HCT116 (cell line): Measurements from ENCODE around the gene COG5. TPM values are rescaled to one million over a fixed set of nuclear protein-coding genes. Genes with fewer than 3 reads are reported as not detected.

ENCODE experiments used
- ATAC-seq: fragments of 200-7000 bp; cut with Tn5 transposase; 2 replicates; pipeline ENCODE4 v1.9.1; 2020; ENCODE audit warnings: mild to moderate bottlenecking, moderate library complexity
- BruUV-seq: library from RNA; stranded (reverse); fragments of 400-500 nt; replicated peaks from 2 replicates; lab custom pipeline; 2021; lab: Mats Ljungman, UMichigan
- CTCF ChIA-PET: fragments of 300-600 bp; sonication (Branson Sonifier 250); formaldehyde crosslinking; loops from one replicate; lab custom pipeline; 2021; ENCODE audit warnings: antibody characterized with exemption; lab: Charles Lee
- POLR2A ChIA-PET: fragments of 300-600, 350-600 bp; sonication (Branson Sonifier 250); formaldehyde crosslinking; loops from one replicate; lab custom pipeline; 2021; ENCODE audit warnings: antibody characterized with exemption; lab: Charles Lee
- RAD21 ChIA-PET, 2 experiments: fragments of 300-600 bp; sonication (Branson Sonifier 250); formaldehyde crosslinking; loops; one replicate each; lab custom pipeline; 2023; ENCODE audit warnings: low total read pairs in 2 of 2; ENCODE audit not compliant: uncharacterized antibody in 2 of 2, unreplicated experiment in 2 of 2, low non-redundant PET in 1 of 2; lab: Charles Lee
- DNase-seq: peaks from one replicate; pipeline ENCODE4 v3.0.0-alpha.2; 2010; ENCODE audit warnings: low read depth, low spot score
- H2AFZ ChIP-seq: fragments of 200-600 bp; shearing (Covaris generic), sonication (generic); 2 replicates; pipeline ENCODE4 v1.6.1; 2017; ENCODE audit warnings: low read depth, mixed run types, mixed read lengths, antibody characterized with exemption, low read length; ENCODE audit not compliant: poor library complexity, severe bottlenecking
- H3K27ac ChIP-seq: 2 replicates; pipeline ENCODE4 v1.5.1; 2012; ENCODE audit warnings: low read depth, low read length
- H3K27me3 ChIP-seq: fragments of 200-600 bp; sonication (generic); 2 replicates; pipeline ENCODE4 v1.6.1; 2016; ENCODE audit warnings: mixed run types, low read length, mixed read lengths; ENCODE audit not compliant: insufficient read depth
- H3K36me3 ChIP-seq, 2 experiments: fragments of 200-500 bp in 1 of 2; fragments of 200-600 bp in 1 of 2; sonication (Bioruptor generic) in 1 of 2; sonication (generic) in 1 of 2; 2 replicates each; pipeline versions ENCODE4 v1.5.1 to v1.6.1; 2014 to 2016; ENCODE audit warnings: low read length in 2 of 2, inconsistent platforms in 1 of 2, mixed read lengths in 1 of 2, mixed run types in 1 of 2; ENCODE audit not compliant: insufficient read depth in 2 of 2, control insufficient read depth in 1 of 2
- H3K4me1 ChIP-seq, 2 experiments: fragments of 200-600 bp in 1 of 2; sonication (generic) in 1 of 2; 2 replicates each; pipeline versions ENCODE4 v1.5.1 to v1.6.1; 2012 to 2017; ENCODE audit warnings: low read length in 2 of 2, inconsistent platforms in 1 of 2, mild to moderate bottlenecking in 1 of 2, mixed read lengths in 1 of 2, mixed run types in 1 of 2, moderate library complexity in 1 of 2; ENCODE audit not compliant: insufficient read depth in 2 of 2, control insufficient read depth in 1 of 2
- H3K4me2 ChIP-seq: fragments of 200-600 bp; sonication (generic); 2 replicates; pipeline ENCODE4 v1.6.1; 2017; ENCODE audit warnings: mixed run types, low read length, mixed read lengths
- H3K4me3 ChIP-seq, 2 experiments: fragments of 200-600 bp in 1 of 2; sonication (generic) in 1 of 2; replicated peaks in 1 of 2; 2 replicates each; pipeline ENCODE4 v1.5.1; 2011 to 2016; ENCODE audit warnings: low read length in 2 of 2, control low read depth in 1 of 2, low read depth in 1 of 2, mild to moderate bottlenecking in 1 of 2, mixed read lengths in 1 of 2, mixed run types in 1 of 2
- H3K79me2 ChIP-seq: fragments of 200-600 bp; sonication (generic); 2 replicates; pipeline ENCODE4 v1.6.1; 2017; ENCODE audit warnings: mild to moderate bottlenecking, mixed run types, low read length, moderate library complexity, mixed read lengths; ENCODE audit not compliant: insufficient read depth
- H3K9ac ChIP-seq: fragments of 200-600 bp; sonication (generic); 2 replicates; pipeline ENCODE4 v1.6.1; 2016; ENCODE audit warnings: low read length, mixed read lengths
- H3K9me2 ChIP-seq: fragments of 200-600 bp; sonication (generic), shearing (Covaris generic); 2 replicates; pipeline ENCODE4 v1.6.1; 2017; ENCODE audit warnings: mixed run types, mild to moderate bottlenecking, moderate library complexity; ENCODE audit not compliant: insufficient read depth
- H3K9me3 ChIP-seq, 2 experiments: fragments of 200-500 bp in 1 of 2; fragments of 200-600 bp in 1 of 2; sonication (Bioruptor generic) in 1 of 2; sonication (generic) in 1 of 2; 2 replicates each; pipeline ENCODE4 v1.6.1; 2014 to 2017; ENCODE audit warnings: low read length in 2 of 2, mixed read lengths in 2 of 2, inconsistent platforms in 1 of 2, low read depth in 1 of 2, mild to moderate bottlenecking in 1 of 2, mixed run types in 1 of 2, moderate library complexity in 1 of 2; ENCODE audit not compliant: control insufficient read depth in 1 of 2, insufficient read depth in 1 of 2
- H4K20me1 ChIP-seq: fragments of 200-600 bp; sonication (generic), shearing (Covaris generic); 2 replicates; pipeline ENCODE4 v1.6.1; 2017; ENCODE audit warnings: mixed run types, mild to moderate bottlenecking, moderate library complexity; ENCODE audit not compliant: insufficient read depth
- CBX3 ChIP-seq: IDR thresholded peaks from 2 replicates; pipeline ENCODE4 v1.6.1; 2012; ENCODE audit warnings: low read depth
- CTCF ChIP-seq, 3 experiments: fragments of 200-600 bp in 1 of 3; sonication (generic) in 1 of 3; IDR thresholded peaks in 2 of 3; conservative IDR thresholded peaks in 1 of 3; 2 replicates each; pipeline ENCODE4 v1.5.1; 2012 to 2017; ENCODE audit warnings: low read depth in 2 of 3, low read length in 2 of 3, antibody characterized with exemption in 1 of 3, borderline replicate concordance in 1 of 3, control low read depth in 1 of 3, mild to moderate bottlenecking in 1 of 3, mixed read lengths in 1 of 3, mixed run types in 1 of 3, moderate library complexity in 1 of 3; ENCODE audit not compliant: insufficient read depth in 1 of 3
- EGR1 ChIP-seq: IDR thresholded peaks from 2 replicates; pipeline ENCODE4 v1.6.1; 2012; ENCODE audit warnings: low read depth
- EZH2 ChIP-seq: fragments of 200-600 bp; sonication (generic); IDR thresholded peaks from 2 replicates; pipeline ENCODE4 v1.6.1; 2017; ENCODE audit warnings: antibody characterized with exemption, mixed run types
- FOSL1 ChIP-seq: IDR thresholded peaks from 2 replicates; pipeline ENCODE4 v1.6.1; 2012; ENCODE audit warnings: low read depth
- POLR2A ChIP-seq: IDR thresholded peaks from 2 replicates; pipeline ENCODE4 v1.7.0; 2011; ENCODE audit warnings: borderline replicate concordance; ENCODE audit not compliant: insufficient read depth, insufficient read length; ENCODE audit errors: extremely low read depth
- POLR2AphosphoS5 ChIP-seq: IDR thresholded peaks from 2 replicates; pipeline ENCODE4 v1.6.1; 2011; ENCODE audit warnings: mild to moderate bottlenecking, low read depth, low read length, moderate library complexity
- RAD21 ChIP-seq: IDR thresholded peaks from 2 replicates; pipeline ENCODE4 v1.6.1; 2012; ENCODE audit warnings: low read depth, mild to moderate bottlenecking
- SIN3A ChIP-seq: IDR thresholded peaks from 2 replicates; pipeline ENCODE4 v1.6.1; 2012; ENCODE audit warnings: low read depth
- SRF ChIP-seq: IDR thresholded peaks from 2 replicates; pipeline ENCODE4 v1.6.1; 2012; ENCODE audit warnings: low read depth
- ZNF274 ChIP-seq: fragments of 200-500 bp; sonication (Bioruptor generic); IDR thresholded peaks from 2 replicates; pipeline ENCODE4 v1.6.1; 2014; ENCODE audit warnings: mild to moderate bottlenecking, low read depth, low read length, inconsistent platforms
- intact Hi-C: fragments of 100-400 bp; cut with micrococcal nuclease; formaldehyde crosslinking; loops from 2 replicates; pipeline ENCODE4 v1.10.0; 2022
- total RNA-seq: library from RNA; stranded (reverse); gene quantifications from one replicate; pipeline ENCODE4 v1.2.1, GENCODE V29; 2021; ENCODE audit not compliant: unreplicated experiment
- TF ChIP-seq, protein P1 (sequence below): IDR thresholded peaks from 2 replicates; pipeline ENCODE4 v1.6.1; 2012

Gene COG5
- total RNA-seq, 1 experiment from 2014 or later: 30.7 TPM

GRCh38 chr7:107313355-107313754 is 250.4 kb downstream of the COG5 start:
- CTCF ChIA-PET: no interaction called here
- RAD21 ChIA-PET: no interaction called here

More at GRCh38 chr7:107313355-107313754, 250.4 kb downstream of the COG5 start:
- ATAC-seq: no peak
- H3K9me2 ChIP-seq: no peaks in the 10 kb centered on the region
- BruUV-seq: no TSS peak
- TF ChIP-seq POLR2AphosphoS5 (no peak), EGR1 (no peak), FOSL1 (no peak), CTCF (IDR thresholded peaks at IDR 0.05 in 2 of 3, conservative IDR thresholded peaks at IDR 0.05 in 1 of 3; ENCODE audit: borderline replicate concordance in 1 of 3, insufficient read depth in 1 of 3, low read depth in 2 of 3, low read length in 2 of 3) (no peak), SIN3A (no peak), SRF (no peak), POLR2A (no peak), RAD21 (no peak), ZNF274 (no peak), CBX3 (no peak), EZH2 (no peak)
- TF ChIP-seq, protein P1, sequence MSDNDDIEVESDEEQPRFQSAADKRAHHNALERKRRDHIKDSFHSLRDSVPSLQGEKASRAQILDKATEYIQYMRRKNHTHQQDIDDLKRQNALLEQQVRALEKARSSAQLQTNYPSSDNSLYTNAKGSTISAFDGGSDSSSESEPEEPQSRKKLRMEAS: no peak
- TF ChIP-seq, all 23 proteins: peak for 0
- DNase-seq: no peak
- H3K27ac ChIP-seq: no peak overlapping the region
- POLR2A ChIA-PET: no interaction called here
- H3K4me2 ChIP-seq: no peak overlapping the region
- no peaks in the 10 kb centered on the region for H3K36me3 ChIP-seq
- H4K20me1 ChIP-seq: no peaks in the 10 kb centered on the region
- H3K9me3 ChIP-seq: no peaks in the 10 kb centered on the region
- intact Hi-C loops: no loop called here
- H2AFZ ChIP-seq: no peak overlapping the region
- no peaks in the 10 kb centered on the region for H3K4me1 ChIP-seq
- H3K27me3 ChIP-seq: no peaks in the 10 kb centered on the region
- no peaks in the 10 kb centered on the region for H3K79me2 ChIP-seq
- H3K9ac ChIP-seq: no peak overlapping the region
- no peak overlapping the region for H3K4me3 ChIP-seq
